ENCODE results near the gene SLC16A5.
"Not testable (repeated sequence)": the region's sequence is repeated elsewhere in the genome, so short reads cannot be mapped to it uniquely, and the experiment has no call there.

Gene SLC16A5

DNA sequence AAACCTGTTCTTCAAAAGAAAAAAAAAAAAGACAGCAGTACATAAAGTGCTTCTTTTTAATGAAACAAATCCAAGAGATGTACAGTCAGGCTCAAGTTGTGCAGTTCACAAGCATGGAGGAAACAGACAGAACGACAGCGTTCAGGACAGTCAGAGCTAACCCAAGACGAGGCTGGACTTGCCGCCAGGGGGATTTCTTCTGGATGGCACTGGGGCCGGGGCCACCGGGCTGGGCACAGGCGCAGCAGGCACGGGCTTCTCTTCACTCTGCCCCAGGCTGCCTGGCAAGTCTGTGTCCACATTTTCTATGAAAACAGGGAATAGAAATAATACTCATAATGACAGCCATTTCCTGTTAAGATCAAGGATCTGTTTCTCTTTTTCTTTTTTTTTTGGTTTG is 48.2 kb downstream of the SLC16A5 start:
- no peak for DNase-seq

DNA sequence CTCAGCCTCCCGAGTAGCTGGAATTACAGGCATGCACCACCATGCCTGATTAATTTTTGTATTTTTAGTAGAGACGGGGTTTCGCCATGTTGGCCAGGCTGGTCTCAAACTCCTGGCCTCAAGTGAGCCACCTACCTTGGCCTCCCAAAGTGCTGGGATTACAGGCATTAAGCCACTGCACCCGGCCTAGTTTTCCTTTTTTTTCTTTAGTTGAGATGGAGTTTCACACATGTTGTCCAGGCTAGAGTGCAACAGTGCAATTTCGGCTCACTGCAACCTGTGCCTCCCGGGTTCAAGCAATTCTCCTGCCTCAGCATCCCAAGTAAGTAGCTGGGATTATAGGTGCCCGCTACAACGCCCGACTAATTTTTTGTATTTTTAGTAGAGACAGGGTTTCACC is 50.0 kb downstream of the SLC16A5 start:
- not testable (repeated sequence) for DNase-seq

DNA sequence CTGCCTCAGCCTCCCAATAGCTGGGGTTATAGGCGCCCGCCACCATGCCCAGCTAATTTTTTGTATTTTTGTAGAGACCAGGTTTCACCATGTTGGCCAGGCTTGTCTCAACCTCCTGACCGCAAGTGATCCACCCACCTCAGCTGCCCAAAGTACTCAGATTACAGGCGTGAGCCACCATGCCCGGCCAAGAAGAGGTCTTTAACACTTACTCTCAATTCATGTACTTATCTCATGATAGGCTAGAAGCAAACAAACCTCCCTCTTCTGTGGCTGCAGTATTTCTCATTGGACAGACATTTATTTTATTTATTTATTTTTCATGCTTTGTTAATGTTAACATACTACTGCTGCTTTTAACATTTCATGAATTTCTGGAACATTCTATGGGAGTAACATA is 50.8 kb downstream of the SLC16A5 start:
- DNase-seq: no peak

DNA sequence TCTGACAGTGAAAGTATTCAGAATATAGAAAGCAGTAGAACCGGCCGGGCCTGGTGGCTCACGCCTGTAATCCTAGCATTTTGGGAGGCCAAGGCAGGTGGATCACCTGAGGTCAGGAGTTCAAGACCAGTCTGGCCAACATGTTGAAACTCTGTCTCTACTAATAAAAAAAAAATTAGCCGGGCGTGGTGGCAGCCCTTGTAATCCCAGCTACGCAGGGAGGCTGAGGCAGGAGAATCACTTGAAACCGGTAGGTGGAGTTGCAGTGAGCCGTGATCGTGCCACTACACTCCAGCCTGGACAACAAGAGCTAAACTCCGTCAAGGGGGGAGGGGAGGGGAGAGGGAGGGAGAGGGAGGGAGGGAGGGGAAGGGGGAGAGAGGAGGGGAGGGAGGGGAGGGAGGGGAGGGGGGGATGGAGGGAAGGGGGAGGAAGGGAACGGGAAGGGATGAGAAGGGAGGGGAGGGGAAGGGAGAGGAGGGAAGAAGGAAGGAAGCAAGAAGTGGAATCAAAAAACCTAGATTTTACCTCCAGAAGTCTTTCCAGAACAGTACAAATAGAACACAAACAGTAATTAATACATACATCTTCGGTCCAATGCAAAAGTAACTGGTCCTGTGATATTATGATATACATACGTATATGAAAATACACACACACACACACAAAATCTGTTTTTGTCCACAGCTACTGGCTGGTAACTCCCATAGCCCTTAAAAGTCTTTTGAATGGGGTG is 54.6 kb downstream of the SLC16A5 start:
- no peak for DNase-seq

DNA sequence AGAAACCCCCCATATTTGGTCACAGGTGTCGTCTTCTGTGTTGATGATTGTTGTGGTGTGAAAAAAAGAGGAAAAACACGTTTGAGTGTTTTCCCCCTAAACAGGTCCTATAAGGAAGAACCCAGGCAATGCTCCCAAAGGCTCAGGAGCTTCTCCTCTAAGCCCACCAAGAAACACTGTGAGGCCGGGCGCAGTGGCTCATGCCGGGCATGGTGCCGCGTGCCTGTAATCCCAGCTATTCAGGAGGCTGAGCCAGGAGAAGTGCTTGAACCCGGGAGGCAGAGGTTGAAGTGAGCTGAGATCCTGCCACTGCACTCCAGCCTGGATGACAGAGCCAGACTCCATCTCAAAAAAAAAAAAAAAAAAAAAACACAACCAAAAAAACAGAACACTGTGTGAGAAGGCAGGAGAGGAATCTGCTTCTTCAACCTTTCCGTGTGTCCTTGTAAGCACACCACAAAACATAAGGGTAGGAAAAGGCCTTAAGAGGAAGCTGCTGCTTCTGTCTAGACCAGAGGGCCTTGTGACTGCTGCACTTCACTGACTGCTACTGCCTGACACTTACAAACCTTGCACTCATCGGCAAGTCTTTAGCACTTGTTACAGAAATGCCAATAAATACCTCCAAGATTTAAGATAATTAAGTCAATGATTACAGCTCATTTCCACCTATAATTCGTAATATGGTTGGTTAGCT is 57.2 kb downstream of the SLC16A5 start:
- DNase-seq: no peak

DNA sequence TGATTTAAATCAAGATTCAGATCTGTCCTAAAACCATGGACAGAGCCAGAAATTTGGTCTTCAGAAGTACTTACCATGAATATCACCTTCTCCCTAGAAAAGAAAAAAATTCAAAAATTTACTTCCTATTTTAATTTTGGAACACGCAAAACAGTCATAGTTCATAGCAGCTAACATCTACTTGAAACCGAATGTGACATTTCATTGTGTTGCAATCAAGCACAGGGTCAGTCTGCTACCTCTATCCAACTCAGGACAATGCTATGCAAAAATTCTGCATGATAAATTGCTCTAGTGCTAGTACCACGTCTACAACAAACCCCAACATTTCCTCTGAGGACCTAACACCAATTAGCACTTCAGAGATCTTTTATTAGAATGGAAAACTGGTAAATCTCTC is 58.8 kb downstream of the SLC16A5 start:
- DNase-seq: no peak

DNA sequence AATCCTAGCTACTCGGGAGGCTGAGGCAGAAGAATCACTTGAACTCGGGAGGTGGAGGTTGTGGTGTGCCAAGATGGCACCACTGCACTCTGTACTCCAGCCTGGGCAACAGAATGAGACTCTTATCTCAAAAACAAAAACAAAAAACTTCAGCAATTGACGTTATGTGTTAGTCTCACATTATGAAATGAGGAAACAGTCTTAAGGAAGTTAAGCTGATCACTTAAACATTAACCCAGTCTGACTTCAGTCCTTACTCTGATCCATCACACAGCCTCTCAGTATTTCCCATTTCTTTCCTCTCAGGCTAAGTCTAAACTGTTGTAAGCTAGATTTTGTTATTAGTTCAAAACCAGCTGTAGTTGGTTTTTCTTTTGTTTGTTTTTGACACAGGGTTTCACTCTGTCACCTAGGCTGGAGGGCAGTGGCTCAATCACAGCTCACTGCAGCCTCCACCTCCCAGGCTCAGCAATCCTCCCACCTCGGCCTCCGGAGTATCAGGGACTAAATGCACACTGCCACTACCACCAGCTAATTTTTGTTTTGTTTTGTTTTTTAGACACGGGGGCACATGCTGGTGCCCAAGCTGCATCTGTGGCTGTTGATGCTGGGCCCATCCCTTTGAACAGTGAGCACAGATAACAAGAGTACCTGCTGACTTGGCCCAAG is 60.3 kb downstream of the SLC16A5 start:
- DNase-seq: no peak

DNA sequence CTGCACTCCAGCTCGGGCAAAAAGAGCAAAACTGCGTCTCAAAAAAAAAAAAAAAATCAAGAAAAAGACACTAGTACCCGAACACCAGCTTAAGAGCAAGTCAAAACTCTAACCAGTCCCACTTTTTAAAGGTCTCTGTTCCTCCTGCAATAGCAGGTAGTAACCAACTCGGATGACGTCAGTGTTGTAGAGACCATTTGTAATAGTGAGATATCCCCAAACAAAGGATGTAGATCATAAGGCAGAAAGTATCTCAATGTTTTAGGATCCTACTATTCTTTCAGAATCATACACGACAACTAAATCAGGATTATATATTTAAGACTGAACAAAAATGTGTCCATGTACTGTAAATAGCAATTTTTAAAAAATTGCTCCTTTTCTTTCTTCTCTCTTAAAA is 64.2 kb downstream of the SLC16A5 start:
- peak in 1 of 2 experiments; percentile 52 for DNase-seq

DNA sequence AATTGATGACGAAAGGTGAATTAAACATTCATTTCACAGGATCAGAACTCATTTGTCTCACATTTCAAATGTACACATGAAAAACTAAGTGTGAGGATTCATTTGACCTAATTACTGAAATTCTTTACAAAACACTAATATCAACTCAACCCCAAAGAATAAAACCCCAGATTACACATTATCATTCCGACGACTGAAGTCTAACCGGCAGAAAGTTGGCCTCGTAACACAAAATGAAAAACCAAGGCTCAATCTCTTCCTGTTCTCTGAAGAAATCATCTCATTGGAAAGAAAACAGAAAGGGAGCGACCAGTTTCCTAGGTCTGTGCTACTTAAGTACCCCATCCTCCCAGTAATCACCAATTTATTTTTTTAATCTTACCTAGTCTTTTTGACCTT is 64.8 kb downstream of the SLC16A5 start:
- DNase-seq: no peak

DNA sequence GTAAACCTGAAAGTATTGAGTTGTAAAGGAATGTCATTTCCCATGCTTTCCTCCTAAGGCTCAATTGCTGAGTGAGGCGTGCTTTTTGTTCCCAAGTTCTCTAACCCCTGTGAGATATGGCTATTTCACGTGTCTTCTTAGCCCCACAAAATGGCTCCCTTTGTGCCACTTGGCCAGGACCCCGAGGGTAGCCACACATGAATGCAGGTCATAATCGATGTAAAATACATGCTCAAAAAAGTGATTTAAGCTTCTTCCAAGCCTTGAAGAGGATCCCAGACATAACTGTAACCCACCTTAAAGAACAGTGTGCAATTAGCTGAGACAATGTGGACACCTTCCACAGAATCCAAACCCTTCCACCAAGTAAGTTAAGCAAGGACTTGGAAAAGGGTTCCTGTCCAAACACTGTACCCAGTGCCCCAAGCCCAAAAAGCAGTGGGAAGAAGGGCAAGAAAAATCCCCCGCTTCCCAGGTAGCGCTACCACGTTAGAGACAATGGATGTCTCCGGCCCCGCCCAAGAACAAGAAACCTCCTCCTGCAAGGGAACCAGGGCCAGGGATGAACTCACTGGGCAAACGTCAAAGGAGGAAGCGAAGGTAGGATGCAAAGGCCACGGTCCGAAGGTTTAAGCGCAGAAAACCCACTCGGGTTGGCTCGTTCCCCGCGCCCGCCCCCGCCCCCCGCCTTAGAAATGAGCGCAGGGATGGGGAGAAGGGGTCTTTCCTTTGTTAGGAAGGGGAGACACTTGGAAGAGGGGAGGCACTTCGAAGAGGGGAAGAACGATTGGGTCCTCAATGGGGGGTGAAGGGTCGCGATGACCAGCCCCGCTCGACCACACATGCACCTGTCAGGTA is 65.4 kb downstream of the SLC16A5 start:
- DNase-seq: peak; percentile 59 to 61

DNA sequence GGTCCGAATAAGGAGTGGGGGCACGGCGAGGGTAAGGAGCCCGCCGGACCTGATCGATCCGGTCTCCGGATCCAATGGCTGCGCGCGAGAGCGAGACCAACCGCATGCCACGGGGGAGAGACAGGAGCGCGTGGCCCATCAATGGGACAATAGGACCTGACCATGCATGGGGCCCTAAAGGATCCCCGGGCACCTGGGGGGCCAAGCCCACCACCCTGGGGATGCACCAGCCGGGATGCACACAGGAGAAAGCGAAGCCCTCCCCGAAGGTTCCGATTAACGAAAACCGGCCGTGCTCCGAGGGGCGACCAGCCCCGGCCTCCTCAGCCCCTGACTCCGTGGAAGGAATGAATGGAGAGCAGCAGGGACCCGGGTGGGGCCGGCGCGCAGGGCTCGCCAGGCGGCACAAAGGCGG is 66.0 kb downstream of the SLC16A5 start:
- peak; percentile 50 to 59 for DNase-seq

DNA sequence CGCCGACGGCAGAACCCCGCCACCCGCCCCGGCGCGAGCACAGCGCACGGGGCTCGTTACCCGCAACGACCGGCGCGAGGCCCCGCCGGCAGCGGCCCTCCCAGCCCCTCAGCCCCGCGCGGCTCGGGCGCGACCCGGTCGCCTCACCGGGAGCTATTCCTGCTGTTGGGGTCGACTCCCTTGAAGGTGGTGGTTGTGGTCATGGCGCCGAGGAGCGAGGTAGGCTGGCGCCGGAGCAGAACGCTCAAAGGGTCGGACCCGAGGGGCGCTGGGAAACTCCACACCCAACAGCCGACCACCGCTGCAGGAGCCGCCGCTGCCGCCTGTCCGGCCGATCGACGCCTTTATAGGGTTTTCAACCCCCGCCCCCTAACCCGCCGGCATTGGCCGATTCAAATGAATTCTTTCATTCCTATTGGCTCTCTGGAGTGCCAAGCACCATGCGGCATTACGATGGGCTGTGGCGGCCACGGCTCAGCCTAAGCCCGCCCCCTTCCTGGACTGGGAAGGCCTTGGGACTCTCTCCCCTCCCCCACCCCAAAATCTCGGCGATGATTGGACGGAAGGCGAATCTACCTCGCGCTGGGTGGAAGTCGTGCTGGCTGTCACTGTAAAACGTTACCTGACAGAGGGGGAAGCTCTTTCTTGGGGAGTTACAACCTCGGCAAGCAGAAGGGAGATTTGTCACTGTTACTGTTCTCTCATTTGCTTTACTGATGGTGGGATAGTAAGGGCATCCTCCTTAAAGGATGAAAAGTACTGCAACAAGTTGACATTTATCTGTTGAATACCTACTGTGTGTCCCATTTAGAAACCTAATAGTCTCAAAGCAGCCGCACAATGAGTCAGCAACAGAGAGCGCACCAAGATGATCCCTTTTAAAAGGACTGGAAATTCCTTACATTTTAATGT is 66.7 kb downstream of the SLC16A5 start, which contains the start of gene JPT1:
Gene JPT1 (minus strand): TSS at position 318 of the 912 bp plus-strand sequence. CDS start 115 bp downstream, at position 203.
- DNase-seq: peak; percentile 100

DNA sequence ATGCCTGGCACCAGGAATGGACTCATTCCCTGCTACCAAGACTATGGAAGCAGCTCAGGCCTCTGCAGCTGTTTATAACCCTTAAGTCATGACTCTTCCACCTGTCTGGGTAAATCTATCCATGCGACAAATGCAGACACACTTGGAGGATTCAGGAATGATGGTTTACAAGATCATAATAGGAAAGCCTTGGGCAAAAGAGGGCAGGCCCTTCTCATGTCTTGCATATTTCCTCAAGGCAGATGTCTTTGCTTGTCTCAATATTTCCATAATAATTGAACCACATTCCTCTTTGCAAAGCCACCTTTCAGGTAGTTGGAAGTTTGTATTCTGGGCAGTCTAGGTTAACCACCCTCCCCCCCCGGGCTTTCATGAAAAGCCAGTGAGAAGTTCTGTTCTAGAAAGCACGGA is 67.4 kb downstream of the SLC16A5 start:
- peak in 1 of 2 experiments; percentile 61 for DNase-seq
